Hindlimb muscle (tissue), 1 donor: Measurements from ENCODE around the gene SYNM. TPM values are rescaled to one million over a fixed set of nuclear protein-coding genes. Genes with fewer than 3 reads are reported as not detected.

Source experiments
- DNase-seq: peaks from one replicate; pipeline ENCODE4 v3.0.0-alpha.2; 2013
- polyA plus RNA-seq: library from polyadenylated mRNA; unstranded; fragments of 120-200 nt; gene quantifications from one replicate; pipeline ENCODE4 v1.2.1, GENCODE V29; 2013; ENCODE audit not compliant: insufficient read length

SYNM gene
- polyA plus RNA-seq, 1 donor, result 79.5 TPM

DNA sequence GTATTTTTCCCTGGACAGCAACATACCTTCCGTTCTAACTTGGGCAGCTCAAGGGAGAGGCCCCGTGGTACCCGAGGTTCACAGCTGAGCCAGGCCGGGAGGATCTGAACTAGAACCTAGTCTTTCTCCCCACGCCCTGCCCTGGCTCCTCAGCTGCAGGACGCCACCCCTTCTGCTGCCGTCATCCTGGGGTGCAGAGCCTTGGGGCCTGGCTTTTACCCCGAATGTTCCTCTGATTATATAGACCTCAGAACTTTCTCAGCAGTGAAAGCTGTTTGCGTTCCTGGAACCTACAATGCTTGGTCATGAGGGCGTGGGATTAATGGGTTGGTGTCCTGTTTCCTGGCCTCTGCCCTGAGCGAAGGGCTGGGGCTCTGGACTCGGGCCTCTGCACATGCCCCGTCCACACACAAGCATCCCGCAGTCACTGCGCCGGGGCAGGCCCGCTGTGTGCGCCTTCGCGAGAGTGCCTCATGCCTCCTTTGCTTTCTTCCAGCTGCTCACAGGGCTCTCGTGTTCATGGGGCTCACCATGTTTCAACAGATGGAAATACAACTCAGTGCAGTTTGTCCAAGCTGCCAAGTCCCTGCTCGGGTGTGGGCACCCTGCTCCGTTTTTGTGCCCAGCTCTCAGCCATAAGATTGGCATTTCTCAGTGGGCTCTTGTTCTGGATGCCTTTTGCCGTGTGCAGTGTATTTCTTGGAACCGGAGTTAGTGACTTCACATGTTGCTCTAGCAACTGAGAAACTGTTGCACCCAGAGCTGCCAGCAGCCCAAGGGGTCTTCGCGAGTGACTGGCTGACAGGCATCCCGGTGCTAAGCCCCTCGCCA, 20.4 kb downstream of the SYNM start:
- no peak for DNase-seq

GRCh38 chr15:99126131-99126588, 21.3 kb downstream of the SYNM start:
- no peak for DNase-seq

GRCh38 chr15:99126930-99127329, 22.1 kb downstream of the SYNM start:
- DNase-seq, result no peak

DNA sequence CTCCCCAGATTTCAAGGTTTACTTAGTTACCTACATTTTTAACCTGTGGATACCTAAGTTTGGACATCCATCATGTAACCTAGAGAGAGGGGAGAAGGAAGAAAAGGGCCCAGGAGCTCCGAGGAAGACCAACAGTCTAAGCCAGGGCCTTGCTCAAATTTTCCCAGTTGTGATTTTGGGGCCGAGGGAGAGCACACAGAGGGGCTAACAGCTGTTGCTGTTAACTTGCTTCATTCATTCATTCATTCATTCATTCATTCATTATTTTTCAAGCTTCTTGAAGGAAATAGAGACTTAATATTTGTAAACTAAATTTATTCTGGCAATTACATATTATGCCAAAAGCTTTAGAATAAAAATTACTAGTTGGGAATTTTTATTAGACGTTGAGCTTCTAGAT, 22.9 kb downstream of the SYNM start:
- DNase-seq, result no peak

DNA sequence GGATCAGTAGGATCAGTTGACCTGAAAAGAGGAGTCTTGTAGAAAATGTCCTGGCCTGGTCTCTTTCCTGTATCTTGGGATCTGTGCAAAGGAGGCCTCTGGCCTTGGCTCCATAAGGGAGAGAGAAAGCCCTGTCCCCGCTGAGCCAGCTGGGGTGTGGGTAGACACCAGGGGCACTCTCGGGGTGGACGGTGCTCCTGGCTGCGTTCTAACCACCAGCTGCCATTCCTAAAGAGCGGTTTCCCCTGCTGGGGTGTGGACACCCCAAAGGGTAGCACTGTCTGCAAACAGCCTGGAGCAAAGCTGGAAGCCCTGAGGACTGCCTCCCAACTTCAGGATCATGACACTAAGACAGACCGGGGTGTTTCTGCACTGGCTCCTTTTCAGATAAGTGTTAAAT, 23.5 kb downstream of the SYNM start:
- DNase-seq, result no peak

DNA sequence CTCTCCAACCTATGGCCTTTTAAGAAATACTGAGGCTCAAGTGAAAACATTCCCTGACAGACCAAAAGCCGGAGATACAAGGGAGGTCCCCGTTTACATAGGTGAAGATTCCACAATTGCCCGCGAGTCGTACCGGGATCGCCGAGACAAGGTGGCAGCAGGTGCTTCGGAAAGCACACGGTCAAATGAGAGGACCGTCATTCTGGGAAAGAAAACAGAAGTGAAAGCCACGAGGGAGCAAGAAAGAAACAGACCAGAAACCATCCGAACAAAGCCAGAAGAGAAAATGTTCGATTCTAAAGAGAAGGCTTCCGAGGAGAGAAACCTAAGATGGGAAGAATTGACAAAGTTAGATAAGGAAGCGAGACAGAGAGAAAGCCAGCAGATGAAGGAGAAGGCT, 24.8 kb downstream of the SYNM start:
- no peak for DNase-seq

DNA sequence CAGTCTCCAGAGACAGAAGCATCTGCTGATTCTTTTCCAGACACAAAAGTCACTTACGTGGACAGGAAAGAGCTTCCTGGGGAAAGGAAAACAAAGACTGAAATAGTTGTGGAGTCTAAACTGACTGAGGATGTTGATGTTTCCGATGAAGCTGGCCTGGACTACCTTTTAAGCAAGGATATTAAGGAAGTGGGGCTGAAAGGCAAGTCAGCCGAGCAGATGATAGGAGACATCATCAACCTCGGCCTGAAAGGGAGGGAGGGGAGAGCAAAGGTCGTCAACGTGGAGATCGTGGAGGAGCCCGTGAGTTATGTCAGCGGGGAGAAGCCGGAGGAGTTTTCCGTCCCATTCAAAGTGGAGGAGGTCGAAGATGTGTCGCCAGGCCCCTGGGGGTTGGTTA, 25.4 kb downstream of the SYNM start:
- no peak for DNase-seq

DNA sequence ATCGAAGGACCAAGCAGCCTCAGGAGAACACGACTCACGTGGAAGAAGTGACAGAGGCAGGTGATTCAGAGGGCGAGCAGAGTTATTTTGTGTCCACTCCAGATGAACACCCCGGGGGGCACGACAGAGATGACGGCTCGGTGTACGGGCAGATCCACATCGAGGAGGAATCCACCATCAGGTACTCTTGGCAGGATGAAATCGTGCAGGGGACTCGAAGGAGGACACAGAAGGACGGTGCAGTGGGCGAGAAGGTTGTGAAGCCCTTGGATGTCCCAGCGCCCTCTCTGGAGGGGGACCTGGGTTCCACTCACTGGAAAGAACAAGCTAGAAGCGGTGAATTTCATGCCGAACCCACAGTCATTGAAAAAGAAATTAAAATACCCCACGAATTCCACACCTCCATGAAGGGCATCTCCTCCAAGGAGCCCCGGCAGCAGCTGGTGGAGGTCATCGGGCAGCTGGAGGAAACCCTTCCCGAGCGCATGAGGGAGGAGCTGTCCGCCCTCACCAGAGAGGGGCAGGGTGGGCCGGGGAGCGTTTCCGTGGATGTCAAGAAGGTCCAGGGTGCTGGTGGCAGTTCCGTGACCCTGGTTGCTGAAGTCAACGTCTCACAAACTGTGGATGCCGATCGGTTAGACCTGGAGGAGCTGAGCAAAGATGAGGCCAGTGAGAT, 26.0 kb downstream of the SYNM start:
- DNase-seq, result no peak

- no peak for DNase-seq
Observed at GRCh38 chr15:99131441-99132023, 26.7 kb downstream of the SYNM start.

- no peak for DNase-seq
Observed at GRCh38 chr15:99132122-99132521, 27.2 kb downstream of the SYNM start.

DNA sequence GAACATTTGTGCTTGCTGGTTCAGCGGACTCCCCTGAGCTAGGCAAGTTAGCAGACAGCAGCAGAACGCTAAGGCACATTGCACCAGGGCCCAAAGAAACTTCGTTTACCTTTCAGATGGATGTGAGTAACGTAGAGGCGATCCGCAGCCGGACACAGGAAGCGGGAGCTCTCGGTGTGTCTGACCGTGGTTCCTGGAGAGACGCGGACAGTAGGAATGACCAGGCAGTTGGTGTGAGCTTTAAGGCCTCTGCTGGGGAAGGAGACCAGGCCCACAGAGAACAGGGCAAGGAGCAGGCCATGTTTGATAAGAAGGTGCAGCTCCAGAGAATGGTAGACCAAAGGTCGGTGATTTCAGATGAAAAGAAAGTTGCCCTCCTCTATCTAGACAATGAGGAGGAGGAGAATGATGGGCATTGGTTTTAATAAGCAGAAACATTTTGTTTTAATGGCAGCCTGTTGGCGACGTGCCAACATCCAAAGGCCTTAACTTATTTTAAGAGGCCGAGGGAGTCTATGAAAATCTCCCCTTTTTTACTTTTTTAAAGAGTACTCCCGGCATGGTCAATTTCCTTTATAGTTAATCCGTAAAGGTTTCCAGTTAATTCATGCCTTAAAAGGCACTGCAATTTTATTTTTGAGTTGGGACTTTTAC, 27.9 kb downstream of the SYNM start:
- no peak for DNase-seq

DNA sequence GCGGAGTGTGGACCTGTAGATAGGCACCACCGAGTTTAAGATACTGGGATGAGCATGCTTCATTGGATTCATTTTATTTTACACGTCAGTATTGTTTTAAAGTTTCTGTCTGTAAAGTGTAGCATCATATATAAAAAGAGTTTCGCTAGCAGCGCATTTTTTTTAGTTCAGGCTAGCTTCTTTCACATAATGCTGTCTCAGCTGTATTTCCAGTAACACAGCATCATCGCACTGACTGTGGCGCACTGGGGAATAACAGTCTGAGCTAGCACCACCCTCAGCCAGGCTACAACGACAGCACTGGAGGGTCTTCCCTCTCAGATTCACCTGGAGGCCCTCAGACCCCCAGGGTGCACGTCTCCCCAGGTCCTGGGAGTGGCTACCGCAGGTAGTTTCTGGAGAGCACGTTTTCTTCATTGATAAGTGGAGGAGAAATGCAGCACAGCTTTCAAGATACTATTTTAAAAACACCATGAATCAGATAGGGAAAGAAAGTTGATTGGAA, 29.5 kb downstream of the SYNM start:
- no peak for DNase-seq

- no peak for DNase-seq
Observed at GRCh38 chr15:99135194-99135593, 30.3 kb downstream of the SYNM start.

DNA sequence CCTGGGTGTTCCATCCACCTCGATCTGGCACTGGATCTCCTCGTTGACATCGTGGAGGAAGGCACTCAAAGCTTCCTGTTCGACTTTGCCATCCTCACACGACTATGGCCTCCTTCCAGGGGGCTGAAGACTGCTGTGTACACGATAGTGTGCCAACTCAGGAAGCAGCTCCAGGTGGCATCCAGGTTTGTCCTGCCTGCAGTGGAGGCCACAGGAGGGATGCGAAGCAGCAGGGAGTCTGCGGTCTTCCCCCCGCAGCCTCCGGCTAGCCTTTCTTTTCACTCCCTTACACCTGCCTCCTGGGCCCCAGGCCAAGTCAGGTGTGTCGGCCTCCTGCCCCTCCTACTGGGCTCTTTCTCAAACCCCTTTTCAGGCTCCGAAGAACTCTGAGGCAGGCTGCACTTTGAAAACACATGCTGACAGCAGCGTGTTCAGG, 32.2 kb downstream of the SYNM start:
- DNase-seq, result no peak

GRCh38 chr15:99137877-99138276, 33.0 kb downstream of the SYNM start:
- no peak for DNase-seq

- no peak for DNase-seq
Observed at GRCh38 chr15:99138491-99138982, 33.7 kb downstream of the SYNM start.

- DNase-seq, result no peak
Observed at GRCh38 chr15:99139276-99139675, 34.4 kb downstream of the SYNM start.

DNA sequence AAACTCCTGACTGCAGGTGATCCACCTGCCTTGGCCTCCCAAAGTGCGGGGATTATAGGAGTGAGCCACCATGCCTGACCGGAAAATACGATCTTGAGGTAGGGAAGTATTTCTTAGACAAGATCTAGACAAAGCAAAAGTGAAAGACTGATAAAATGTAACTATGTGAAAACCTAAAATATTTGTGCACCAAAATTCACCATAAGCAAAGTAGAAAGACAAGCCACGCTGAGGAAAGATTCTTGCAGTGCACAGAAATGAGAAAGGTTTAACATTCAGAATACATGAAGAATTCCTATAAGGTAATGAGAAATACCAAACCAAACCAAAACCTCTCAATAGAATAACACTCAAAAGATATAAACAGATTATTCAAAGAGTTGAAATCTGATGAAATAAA, 35.7 kb downstream of the SYNM start:
- DNase-seq, result no peak

- DNase-seq, result no peak
Observed at GRCh38 chr15:99141943-99142342, 37.1 kb downstream of the SYNM start.

DNA sequence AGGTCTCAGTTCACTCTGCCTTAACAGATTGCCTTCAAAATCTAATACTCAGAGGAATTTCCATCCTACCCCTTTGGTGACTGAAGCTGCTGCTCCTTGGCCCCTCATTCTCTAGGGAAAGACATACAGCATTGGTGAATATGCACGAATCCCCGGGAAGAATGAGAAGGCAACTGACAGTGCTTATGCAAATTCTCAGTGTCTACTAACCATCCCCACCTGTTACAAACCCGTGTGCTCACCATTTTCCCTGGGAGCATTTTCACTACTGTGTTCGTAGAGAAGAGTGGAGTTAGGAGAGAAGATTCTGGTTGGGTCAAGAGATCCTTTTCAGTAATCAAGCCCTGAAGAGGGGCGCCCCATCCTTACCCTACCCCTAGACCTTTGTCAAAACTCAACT, 37.7 kb downstream of the SYNM start:
- no peak for DNase-seq

- DNase-seq, result no peak
Observed at GRCh38 chr15:99143242-99143641, 38.4 kb downstream of the SYNM start.
